Stimulated activated naive CD4-positive, alpha-beta T cell (primary cell): ENCODE measurements around the gene ACTRT2.

Source experiments
- DNase-seq, 6 experiments: peaks; one replicate each; lab custom pipeline; 2025; lab: John Stamatoyannopoulos, UW

Gene ACTRT2

DNA sequence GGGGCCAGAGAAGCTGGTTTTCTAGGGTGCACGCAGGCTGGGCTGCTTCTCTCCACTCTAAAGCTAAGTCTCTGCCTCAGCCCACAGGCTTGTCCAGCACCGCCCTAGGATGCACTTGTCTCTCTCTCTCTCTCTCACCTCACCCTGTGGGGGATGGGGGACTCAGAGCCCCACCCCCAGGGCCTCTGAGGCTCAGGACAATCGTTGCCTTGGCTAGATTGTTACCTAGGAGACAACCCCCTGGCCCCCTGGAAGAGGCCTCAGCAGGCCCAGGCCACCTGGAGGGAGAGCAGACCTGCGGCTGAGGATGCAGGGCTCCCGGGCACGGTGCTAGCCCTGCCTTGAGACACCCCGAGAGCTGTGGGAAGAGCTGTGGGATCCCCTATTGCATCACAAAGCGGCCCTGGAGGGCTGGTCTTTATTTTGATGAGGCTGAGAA, at the start of gene ACTRT2:
TSS of gene ACTRT2 (plus strand) at position 235 of the 439 bp plus-strand sequence. CDS start 220 bp downstream, outside the sequence.
- no peak for DNase-seq

DNA sequence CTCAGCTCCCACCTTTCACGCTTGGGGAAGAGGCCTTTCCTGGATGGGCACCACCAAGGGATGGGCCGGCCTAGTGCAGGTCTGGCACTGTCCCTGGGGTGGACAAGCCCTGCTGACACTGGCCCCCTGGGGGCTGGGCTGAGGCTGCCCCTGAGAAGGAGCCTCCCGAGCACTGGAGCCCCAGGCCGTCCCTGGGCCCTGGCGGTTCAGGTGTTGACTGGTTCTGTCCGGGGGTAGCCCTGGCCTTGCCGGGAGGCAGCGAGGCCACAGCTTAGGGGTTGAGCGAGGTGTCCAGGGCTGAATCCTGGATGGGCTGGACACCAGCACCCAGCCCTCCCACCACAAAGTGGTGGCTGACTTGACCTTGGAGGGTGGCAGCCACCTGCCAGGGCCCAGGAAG, 49.7 kb upstream of the ACTRT2 start:
- DNase-seq = no peak

GRCh38 chr1:2972011-2972878, 49.0 kb upstream of the ACTRT2 start:
- DNase-seq = no peak

DNA sequence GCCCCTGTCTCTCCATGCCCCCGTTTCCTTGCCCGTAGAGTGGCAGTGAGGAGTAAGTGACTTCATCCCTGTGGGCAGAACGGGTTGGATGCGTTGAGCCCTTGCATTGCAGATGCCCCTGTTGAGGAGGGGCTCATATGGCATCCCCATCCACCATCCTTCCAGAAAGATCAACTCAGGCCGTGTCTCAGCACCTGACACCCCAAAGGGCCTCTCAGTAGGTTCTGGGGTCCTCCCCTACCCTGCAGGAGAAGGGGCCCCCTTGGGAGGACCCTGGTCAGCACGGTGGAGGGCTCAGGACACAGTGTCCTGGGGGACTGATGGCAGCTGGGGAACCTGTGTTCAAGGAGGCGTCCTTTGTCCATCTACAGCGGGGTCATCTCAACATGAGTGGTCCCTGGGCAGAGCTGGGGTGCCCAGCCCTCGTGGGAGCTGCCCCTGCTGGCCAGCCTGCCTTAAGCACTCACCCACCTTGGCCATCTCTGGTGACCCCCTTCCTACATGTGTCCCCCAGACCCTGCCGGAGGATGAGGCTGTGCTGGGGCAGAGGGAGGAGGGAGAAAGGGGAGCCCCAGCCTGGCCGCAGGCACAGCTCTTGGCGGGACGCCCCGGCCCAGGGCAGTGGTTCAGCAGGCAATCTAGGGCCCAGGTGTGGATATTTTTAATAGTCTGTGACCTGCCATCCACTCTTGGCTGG, 48.2 kb upstream of the ACTRT2 start:
- DNase-seq = no peak

DNA sequence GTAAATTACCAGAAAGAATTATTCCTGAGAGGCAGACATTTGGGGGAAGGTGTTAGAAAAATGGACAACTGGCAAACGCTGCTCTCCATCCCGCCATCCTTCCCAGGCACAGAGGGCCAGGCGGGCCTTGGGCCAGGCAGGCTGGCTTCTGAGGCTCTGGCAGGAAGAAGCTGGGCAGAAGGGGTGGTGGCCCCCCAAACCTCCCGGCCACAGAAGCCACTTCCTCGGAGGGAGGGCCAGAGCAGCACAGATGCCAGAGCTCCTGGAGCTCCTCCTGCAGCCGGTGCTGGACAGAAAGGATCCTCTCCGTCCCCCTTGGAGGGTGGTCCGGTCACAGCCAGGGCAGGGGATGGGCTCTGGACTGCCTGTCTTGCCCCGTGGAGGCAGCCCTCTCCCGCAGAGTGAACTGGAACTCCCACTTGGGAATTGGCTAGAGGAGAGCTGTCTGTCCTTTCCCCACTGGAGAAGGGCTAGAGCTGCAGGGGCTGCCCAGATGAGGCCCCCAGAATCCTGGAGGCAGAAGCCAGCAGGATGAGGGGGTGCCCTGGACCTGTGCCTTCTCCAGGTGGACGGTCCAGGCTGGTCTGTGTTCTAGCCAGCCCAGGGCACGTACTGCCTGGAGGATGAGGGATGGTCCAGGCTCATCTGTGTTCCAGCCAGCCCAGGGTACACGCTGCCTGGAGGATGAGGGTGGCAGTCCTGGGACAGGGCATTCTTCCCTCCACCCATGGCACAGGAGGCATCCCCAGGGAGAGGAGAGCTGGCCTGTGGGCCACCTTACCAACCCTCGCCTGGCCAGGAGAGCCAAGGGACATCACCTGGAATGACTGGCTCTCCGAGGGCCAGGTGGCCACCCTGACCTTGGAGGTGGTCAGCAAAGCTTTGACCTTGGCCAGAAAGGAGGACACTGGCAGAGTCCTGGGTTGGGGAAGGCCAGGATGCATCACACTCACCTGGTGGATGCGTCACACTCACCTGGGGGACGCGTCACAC, 47.4 kb upstream of the ACTRT2 start:
- no peak for DNase-seq

DNA sequence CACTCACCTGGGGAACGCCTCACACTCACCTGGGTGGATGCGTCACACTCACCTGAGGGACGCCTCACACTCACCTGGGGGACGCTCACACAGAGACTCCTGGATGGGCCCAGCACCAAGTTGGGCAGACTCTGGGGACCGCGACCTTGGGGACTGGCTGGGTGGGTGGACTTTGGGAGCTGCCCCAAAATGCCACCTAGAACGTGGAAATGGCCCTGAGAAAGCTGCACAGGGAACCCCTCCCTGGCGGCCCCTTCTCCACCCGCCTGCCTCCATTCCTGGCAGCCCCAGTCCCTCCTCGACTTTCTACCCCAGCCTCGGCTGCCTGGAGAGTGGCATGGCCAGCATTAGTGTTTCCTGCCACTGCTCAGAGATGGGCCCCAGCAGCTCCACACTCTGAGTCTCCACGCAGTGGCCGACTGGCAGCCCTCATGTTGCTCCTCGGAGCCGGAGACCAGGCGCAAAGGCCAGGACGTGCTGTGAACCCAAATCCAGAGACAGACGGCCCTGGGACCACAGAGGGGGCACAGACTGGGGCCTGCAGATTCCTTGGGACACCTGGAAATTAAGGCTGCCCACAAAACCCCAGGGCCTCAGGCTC, 46.5 kb upstream of the ACTRT2 start:
- no peak for DNase-seq

DNA sequence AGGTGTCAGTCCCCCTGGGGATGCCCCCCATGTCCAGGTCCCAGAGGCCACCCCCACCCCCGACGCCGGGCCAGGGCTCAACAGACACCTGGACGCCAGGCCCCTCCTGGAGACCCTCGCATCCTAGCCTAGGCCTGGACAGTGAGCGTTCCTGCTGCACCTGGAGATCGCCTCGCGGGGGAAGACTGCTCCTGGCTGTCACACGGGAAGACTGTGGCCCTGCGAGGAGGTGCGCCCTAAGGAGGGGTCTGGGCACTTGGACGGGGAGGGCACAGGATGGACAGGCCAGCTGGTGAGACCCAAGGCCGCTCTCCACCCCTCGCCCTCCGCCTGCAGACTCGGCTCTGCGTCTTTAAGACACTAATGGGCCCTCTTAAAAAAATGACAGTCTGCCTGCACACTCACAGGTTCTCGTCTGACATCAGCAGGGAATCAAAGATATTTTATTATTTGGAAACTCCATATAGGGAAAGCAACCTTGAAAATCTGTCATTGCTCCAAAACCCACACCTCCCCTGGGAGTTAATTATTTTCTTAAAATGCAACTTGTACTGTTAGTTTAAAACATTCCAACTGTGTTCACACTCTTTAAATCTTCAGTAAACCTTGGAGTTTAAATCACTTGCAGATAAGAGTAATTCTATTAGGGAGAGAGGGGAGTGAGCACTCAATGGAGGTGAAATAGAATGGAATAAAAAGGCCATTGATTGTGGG, 45.6 kb upstream of the ACTRT2 start:
- no peak for DNase-seq

DNA sequence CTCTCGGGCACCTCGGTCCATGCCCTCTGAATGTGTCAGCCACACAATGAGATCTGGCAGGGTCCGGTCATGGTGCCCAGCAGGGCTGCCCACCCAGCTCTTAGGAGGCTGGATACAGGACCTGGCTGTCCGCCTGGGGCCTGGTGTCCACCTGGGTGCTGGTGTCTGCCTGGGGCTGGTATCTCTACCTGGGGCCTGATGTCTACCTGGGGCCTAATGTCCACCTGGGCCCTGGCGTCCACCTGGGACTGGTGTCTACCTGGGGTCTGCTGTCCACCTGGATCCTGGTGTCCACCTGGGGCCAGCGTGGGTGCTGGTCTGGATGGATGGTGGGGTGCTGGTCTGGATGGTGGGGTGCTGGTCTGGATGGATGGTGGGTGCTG, 45.1 kb upstream of the ACTRT2 start:
- DNase-seq = no peak

GRCh38 chr1:2977886-2978611, 43.2 kb upstream of the ACTRT2 start:
- DNase-seq = no peak

GRCh38 chr1:2978691-2979190, 42.5 kb upstream of the ACTRT2 start:
- no peak for DNase-seq

DNA sequence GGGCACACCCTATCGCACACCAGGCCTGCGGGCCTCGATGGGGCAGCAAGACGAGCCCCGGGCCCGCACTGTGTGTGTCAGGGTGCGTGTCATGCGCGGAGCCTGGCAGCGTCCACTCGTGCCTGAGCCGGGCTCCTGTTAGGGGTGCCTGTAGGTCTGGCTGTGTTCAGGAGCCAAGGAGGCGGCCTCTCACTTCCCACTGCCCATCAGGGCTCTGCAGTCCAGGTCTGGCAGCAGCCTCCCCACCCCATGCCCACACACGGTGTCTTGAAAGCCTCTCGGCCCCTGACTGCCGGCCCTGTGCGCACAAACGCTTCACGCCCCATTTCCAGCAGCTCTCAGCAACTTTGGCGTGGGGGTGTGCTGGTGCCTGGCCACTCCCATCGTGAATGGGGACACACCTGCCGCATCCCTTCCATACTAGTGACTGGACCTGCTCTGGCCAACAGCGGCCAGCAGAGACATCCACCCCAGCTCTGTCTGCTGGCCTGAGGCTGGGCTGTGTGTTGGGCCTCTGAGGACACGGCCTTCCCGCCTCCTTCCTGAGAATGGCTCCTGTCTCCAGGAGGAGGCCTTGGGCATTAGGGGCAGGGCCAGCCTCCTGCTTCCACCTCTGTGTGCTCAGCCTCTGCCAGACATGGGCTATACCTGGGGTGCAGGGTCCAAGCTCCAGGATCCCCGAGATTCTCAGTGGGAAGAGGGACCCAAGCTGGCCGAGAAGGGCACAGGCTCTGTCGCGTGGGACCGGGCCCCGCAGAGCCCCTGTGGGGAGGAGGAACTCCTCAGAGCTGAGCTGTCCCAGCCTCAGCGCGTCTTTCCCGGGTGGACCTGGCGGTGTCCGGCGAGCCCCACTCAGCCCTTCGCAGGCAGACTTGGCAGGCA, 41.8 kb upstream of the ACTRT2 start:
- no peak for DNase-seq

- DNase-seq = no peak
Observed at GRCh38 chr1:2980073-2980791, 41.0 kb upstream of the ACTRT2 start.

GRCh38 chr1:2980849-2981248, 40.4 kb upstream of the ACTRT2 start:
- DNase-seq = no peak

GRCh38 chr1:2981388-2981787, 39.9 kb upstream of the ACTRT2 start:
- DNase-seq = no peak

DNA sequence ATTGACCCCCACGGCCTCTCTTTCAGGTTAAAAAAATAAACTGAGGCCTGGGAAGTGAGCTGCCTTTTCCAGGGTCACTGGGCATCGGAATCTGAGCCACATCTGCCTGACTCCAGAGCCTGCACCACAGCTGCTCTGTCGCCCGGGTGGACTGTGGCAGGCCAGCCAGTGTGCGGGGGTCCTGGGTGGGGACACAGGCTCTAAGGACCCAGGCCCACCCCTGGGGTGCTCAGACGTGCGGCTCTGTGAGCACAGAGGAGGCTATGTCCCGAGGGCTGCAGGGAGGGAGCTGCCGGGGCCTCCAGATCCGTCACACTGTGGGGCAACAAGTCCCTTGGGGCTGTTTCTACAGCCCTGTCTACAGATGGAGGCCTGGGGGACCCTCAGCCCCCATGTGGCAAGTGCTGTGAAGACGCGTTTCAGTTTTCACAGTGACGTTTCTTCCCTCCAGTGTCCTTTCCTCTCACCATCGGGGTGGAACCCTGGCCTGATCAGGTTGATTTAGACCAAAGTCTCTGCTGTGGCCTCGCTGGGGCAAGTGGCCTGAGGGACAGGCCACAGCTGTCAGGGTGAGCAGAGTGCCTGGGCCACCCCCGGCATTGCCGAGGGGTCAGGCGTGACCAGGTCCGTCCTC, 39.2 kb upstream of the ACTRT2 start:
- DNase-seq = no peak

DNA sequence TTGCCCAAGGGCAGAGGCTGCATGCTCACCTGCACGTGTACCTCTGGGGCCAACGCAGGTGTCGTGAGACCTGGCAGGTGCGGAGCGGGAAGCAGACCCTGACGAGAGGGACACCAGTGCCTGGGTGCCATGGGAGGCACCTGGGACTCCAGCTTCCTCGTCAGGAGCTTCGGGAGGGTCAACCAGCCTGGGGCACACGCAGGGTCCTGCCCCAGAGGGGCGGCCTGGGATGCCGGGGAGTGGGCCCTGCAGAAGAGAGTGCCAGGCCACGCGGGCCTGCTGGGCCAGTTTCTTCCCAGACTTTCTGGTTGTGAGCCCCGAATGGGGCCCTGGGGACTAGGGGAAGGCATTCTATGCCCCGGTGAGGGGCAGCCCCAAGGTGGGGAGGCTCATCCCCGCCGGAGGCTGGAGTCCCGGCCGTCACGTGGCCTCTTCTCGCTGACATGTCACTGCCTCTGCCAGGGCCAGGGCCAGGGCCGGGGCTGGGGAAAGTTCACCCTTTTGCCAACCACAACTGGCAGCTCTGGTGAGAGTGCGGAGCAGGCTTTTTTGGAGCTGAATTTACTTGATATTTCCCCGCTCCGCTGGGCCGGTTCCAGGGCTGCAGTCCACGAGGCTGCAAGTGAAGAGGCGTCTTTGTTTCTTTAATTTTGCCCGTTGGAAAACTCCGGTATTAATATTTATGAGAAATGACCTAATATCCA, 38.5 kb upstream of the ACTRT2 start:
- no peak for DNase-seq

- DNase-seq = no peak
Observed at GRCh38 chr1:2983319-2983705, 38.0 kb upstream of the ACTRT2 start.
